Nephron progenitor cell (in vitro differentiated cells): ENCODE measurements around the gene HECTD3.

Experiments
- DNase-seq: peaks from one replicate; pipeline ENCODE4 v3.0.0; 2021
- H3K27ac Mint-ChIP-seq: 2 replicates; pipeline ENCODE4 v1.8.0; 2021; ENCODE audit warnings: mild to moderate bottlenecking, moderate library complexity, mixed read lengths
- H3K27me3 Mint-ChIP-seq: 2 replicates; pipeline ENCODE4 v1.8.0; 2021; ENCODE audit warnings: mild to moderate bottlenecking, low read depth, mixed read lengths; ENCODE audit not compliant: poor library complexity
- H3K36me3 Mint-ChIP-seq: 2 replicates; pipeline ENCODE4 v1.8.0; 2021; ENCODE audit warnings: low read depth, mixed read lengths
- H3K4me1 Mint-ChIP-seq: 2 replicates; pipeline ENCODE4 v1.8.0; 2021; ENCODE audit warnings: mixed read lengths
- H3K4me3 Mint-ChIP-seq: 2 replicates; pipeline ENCODE4 v1.8.0; 2021; ENCODE audit warnings: mild to moderate bottlenecking, moderate library complexity, mixed read lengths
- H3K9me3 Mint-ChIP-seq: 2 replicates; pipeline ENCODE4 v1.8.0; 2021; ENCODE audit warnings: mild to moderate bottlenecking, moderate library complexity, mixed read lengths
- TF ChIP-seq, protein P1 (sequence below): fragments of 200-600 bp; sonication (generic); IDR thresholded peaks from 2 replicates; pipeline ENCODE4 v1.5.0; 2021; ENCODE audit warnings: antibody characterized with exemption

Gene HECTD3

GRCh38 chr1:45013551-45014209, 2.6 kb upstream of the HECTD3 start:
- peaks cover 58% of the 10 kb centered on the region for H3K4me1 Mint-ChIP-seq
- no peaks in the 10 kb centered on the region for H3K27me3 Mint-ChIP-seq
- DNase-seq, result no peak
- H3K36me3 Mint-ChIP-seq, result peaks cover 6% of the 10 kb centered on the region
- no peaks in the 10 kb centered on the region for H3K9me3 Mint-ChIP-seq
- peak overlapping the region; percentile 85 for H3K4me3 Mint-ChIP-seq
- TF ChIP-seq, protein P1, sequence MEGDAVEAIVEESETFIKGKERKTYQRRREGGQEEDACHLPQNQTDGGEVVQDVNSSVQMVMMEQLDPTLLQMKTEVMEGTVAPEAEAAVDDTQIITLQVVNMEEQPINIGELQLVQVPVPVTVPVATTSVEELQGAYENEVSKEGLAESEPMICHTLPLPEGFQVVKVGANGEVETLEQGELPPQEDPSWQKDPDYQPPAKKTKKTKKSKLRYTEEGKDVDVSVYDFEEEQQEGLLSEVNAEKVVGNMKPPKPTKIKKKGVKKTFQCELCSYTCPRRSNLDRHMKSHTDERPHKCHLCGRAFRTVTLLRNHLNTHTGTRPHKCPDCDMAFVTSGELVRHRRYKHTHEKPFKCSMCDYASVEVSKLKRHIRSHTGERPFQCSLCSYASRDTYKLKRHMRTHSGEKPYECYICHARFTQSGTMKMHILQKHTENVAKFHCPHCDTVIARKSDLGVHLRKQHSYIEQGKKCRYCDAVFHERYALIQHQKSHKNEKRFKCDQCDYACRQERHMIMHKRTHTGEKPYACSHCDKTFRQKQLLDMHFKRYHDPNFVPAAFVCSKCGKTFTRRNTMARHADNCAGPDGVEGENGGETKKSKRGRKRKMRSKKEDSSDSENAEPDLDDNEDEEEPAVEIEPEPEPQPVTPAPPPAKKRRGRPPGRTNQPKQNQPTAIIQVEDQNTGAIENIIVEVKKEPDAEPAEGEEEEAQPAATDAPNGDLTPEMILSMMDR, result no peak
- H3K27ac Mint-ChIP-seq, result no peak overlapping the region

- peaks cover 7% of the 10 kb centered on the region for H3K36me3 Mint-ChIP-seq
- no peaks in the 10 kb centered on the region for H3K27me3 Mint-ChIP-seq
Observed at GRCh38 chr1:45012639-45013278, 1.6 kb upstream of the HECTD3 start.

DNA sequence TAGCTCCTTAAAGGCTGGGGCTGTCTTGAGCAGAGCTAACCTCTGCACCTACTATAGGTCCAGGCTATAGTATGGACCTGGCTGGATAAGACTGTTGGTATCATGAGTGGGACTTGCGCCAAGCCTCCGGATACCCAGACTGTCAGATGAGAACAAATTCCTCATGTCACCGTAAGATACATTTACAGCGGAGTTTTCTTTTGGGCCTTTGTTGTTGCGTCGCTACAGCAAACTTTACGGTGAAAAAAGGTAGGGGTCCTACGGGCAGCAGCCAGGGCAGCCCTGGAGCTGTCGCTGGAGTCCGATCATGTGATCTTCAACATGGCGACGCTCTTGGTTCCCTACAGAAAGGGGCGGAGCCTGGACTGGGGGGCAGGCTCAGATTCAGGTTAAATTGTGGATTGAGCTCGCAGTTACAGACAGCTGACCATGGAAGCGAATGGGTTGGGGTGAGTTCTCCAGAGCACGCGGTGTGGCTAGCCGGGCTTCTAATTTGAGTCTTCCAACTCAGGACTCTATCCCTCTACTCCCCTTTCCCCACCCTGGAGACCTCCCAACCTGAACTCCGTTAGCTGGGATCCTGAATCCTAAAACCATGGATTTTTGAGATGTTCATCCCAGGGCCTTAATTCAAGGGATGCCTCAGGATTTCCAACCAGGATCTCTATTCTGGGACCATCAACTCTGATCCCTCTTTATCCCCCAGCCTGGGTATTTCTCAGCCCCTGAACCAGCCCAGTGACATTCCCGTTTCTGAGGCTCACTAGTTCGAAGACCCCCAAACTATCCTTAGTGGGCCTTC, 914 bp upstream of the HECTD3 start, which contains the start of gene UROD:
Gene UROD, plus strand, starts transcription at position 418 of the 802 bp plus-strand sequence. Its CDS starts 12 bp downstream, at position 430.
- TF ChIP-seq, protein P1, result no peak
- Mint-ChIP-seq H3K27ac (peak within 1 kb of the TSS; percentile 94), H3K27me3 (no peaks in the 10 kb centered on the region), H3K4me1 (peaks cover 58% of the 10 kb centered on the region), H3K4me3 (peak within 1 kb of the TSS; percentile 85), H3K9me3 (no peaks in the 10 kb centered on the region), H3K36me3 (peaks cover 7% of the 10 kb centered on the region)
- DNase-seq, result peak; percentile 89

More at GRCh38 chr1:45012639-45013278, 1.6 kb upstream of the HECTD3 start:
- TF ChIP-seq, protein P1, result no peak
- H3K4me3 Mint-ChIP-seq, result peak overlapping the region; percentile 85
- peak; percentile 56 for DNase-seq
- peak overlapping the region; percentile 94 for H3K27ac Mint-ChIP-seq
- H3K9me3 Mint-ChIP-seq, result no peaks in the 10 kb centered on the region
- peaks cover 58% of the 10 kb centered on the region for H3K4me1 Mint-ChIP-seq

- H3K4me3 Mint-ChIP-seq, result peak overlapping the region; percentile 84
- H3K36me3 Mint-ChIP-seq, result peaks cover 7% of the 10 kb centered on the region
- no peaks in the 10 kb centered on the region for H3K9me3 Mint-ChIP-seq
- TF ChIP-seq, protein P1, result no peak
- H3K27ac Mint-ChIP-seq, result no peak overlapping the region
- H3K4me1 Mint-ChIP-seq, result peaks cover 49% of the 10 kb centered on the region
- DNase-seq, result peak; percentile 38
- H3K27me3 Mint-ChIP-seq, result no peaks in the 10 kb centered on the region
Observed at GRCh38 chr1:45009956-45010854, 919 bp downstream of the HECTD3 start.

DNA sequence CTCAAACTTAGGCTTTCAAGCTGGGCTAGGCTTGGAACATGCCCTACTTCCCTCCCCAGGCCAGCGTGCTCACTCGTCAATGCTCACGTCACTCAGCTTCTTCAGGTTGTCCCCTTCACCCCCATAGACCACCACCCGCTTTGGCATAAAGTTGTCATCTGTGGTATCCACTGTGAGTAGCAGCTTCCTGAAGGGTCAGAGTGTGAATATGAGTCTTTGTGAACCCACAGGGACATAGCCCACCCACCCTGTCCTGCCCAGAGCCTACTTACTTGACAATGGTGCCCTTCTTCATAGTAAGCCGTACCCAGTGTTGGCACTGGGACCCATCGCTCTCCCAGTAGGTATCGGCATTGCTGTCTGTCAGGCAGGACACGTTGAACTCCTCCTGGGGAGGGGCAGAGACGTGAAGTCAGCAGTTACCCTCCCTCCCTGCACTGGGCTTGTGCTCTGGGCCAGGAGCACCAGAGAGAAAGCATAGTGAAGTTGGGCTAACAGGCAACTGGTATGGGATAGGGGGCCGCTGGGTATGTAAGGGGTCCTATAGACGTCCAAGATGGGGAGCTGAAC, 1.7 kb downstream of the HECTD3 start:
- TF ChIP-seq, protein P1, result no peak
- H3K4me1 Mint-ChIP-seq, result peaks cover 42% of the 10 kb centered on the region
- peaks cover 7% of the 10 kb centered on the region for H3K36me3 Mint-ChIP-seq
- H3K9me3 Mint-ChIP-seq, result no peaks in the 10 kb centered on the region
- H3K27ac Mint-ChIP-seq, result no peak overlapping the region
- DNase-seq, result no peak
- H3K27me3 Mint-ChIP-seq, result no peaks in the 10 kb centered on the region
- H3K4me3 Mint-ChIP-seq, result peak overlapping the region; percentile 84
